K562 (cell line): ENCODE results near the gene SCN4A. TPM values are rescaled to one million over a fixed set of nuclear protein-coding genes. Genes with fewer than 3 reads are reported as not detected.
A peak's percentile ranks its signal among the peaks of the same experiment; 100 is the strongest.

ENCODE experiments used
- RCOR1 ChIP-seq, 2 experiments: IDR thresholded peaks; 2 replicates each; pipeline ENCODE4 v1.6.1; 2012; ENCODE audit warnings: low read depth in 2 of 2, low read length in 2 of 2, borderline replicate concordance in 1 of 2, improper control_type of control experiment in 1 of 2
- polyA plus RNA-seq, 8 experiments: library from polyadenylated mRNA; depleted of rRNA in 4 of 8; stranded (reverse) in 5 of 8; unstranded in 3 of 8; fragments of >200 nt; fragmentation: Nextera tagmentation in 2 of 8; fragmentation: Illumina TruSeq in 1 of 8; extraction: Ambion mirVana in 2 of 8; extraction: Trizol in 1 of 8; gene quantifications; 2 replicates each; pipeline versions ENCODE4 v1.2.1 to v1.2.3, GENCODE V29; 2011 to 2014; ENCODE audit warnings: inconsistent platforms in 1 of 8, missing spikeins in 1 of 8
- total RNA-seq, 7 experiments: library from RNA; depleted of rRNA in 6 of 7; stranded (reverse); fragments of >200 nt in 6 of 7; fragmentation: Illumina TruSeq in 2 of 7; extraction: Trizol in 2 of 7; gene quantifications; 2 replicates each; pipeline versions ENCODE4 v1.2.1 to v1.2.3, GENCODE V29; 2011 to 2021; ENCODE audit warnings: low replicate concordance in 1 of 7
- TF ChIP-seq, protein P1 (sequence below): fragments of 450-650 bp; IDR thresholded peaks from 2 replicates; pipeline ENCODE4 v1.6.1; 2017; ENCODE audit warnings: antibody characterized with exemption, mild to moderate bottlenecking
- TF ChIP-seq, protein P2 (sequence below): fragments of 450-650 bp; conservative IDR thresholded peaks from 2 replicates; pipeline ENCODE4 v1.6.1; 2016; ENCODE audit warnings: missing genetic modification characterization, low read depth, mild to moderate bottlenecking, control low read depth, missing compliant biosample characterization
- TF ChIP-seq, protein P3 (sequence below), 2 experiments: fragments of 450-650 bp; formaldehyde crosslinking in 1 of 2; IDR thresholded peaks; 2 replicates each; pipeline versions ENCODE4 v1.4.0 to v1.6.1; 2014 to 2020; ENCODE audit warnings: mild to moderate bottlenecking in 2 of 2, borderline replicate concordance in 1 of 2, low read depth in 1 of 2
- TF ChIP-seq, protein P4 (sequence below): fragments of 250-450 bp; sonication (Bioruptor Pico); IDR thresholded peaks from 2 replicates; pipeline ENCODE4 v1.4.0; 2020; ENCODE audit warnings: mild to moderate bottlenecking, moderate library complexity
- TF ChIP-seq, protein P5 (sequence below): fragments of 200-800 bp; sonication (Bioruptor generic); IDR thresholded peaks from 2 replicates; pipeline ENCODE4 v1.6.1; 2017; ENCODE audit warnings: missing genetic modification characterization, missing compliant biosample characterization

Gene SCN4A
- total and polyA plus RNA-seq, 9 of the 15 experiments (the other 6 are each of a cell fraction or from before 2014, with no cell fraction given), result 0.29 to 2.6 (median 1.4) TPM

DNA sequence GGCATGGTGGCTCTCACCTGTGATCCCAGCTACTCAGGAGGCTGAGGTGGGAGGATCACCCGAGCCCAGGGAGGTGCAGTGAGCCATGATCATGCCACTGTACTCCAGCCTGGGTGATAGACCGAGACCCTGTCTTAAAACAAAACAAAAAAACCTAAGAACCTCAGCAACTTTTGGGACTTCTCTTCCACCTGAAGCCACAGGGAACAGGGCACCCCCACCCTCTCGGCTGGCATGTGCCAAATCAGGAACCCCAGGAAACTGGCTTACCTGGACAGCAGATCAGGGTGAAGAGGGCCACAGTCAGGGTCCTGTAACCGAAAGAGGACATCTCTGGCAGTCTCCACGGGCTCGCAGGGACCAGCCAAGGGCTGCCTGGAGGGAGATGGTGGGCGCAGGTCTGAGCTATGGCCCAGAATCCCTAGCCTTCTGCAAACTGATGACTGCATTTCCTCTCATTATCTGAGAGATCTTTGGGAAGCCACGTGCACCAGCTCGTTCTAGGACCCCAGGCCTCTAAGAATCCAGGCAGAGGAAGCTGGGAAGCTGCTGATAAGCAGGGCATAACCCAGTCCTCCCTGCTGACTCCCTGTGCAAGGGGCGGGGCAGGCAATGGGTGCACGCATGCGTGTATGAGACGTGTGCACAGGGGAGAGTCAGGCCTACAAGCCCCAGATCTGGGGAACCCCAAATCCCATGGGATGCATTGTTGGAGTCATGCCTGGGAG is 33.8 kb upstream of the SCN4A start (continued):
- TF ChIP-seq RCOR1 (IDR thresholded peaks at IDR 0.05; ENCODE audit: borderline replicate concordance in 1 of 2, low read depth in 2 of 2, low read length in 2 of 2), result peak; percentile 17 to 87; a peak in 3 of 4 replicates
- TF ChIP-seq, protein P1, sequence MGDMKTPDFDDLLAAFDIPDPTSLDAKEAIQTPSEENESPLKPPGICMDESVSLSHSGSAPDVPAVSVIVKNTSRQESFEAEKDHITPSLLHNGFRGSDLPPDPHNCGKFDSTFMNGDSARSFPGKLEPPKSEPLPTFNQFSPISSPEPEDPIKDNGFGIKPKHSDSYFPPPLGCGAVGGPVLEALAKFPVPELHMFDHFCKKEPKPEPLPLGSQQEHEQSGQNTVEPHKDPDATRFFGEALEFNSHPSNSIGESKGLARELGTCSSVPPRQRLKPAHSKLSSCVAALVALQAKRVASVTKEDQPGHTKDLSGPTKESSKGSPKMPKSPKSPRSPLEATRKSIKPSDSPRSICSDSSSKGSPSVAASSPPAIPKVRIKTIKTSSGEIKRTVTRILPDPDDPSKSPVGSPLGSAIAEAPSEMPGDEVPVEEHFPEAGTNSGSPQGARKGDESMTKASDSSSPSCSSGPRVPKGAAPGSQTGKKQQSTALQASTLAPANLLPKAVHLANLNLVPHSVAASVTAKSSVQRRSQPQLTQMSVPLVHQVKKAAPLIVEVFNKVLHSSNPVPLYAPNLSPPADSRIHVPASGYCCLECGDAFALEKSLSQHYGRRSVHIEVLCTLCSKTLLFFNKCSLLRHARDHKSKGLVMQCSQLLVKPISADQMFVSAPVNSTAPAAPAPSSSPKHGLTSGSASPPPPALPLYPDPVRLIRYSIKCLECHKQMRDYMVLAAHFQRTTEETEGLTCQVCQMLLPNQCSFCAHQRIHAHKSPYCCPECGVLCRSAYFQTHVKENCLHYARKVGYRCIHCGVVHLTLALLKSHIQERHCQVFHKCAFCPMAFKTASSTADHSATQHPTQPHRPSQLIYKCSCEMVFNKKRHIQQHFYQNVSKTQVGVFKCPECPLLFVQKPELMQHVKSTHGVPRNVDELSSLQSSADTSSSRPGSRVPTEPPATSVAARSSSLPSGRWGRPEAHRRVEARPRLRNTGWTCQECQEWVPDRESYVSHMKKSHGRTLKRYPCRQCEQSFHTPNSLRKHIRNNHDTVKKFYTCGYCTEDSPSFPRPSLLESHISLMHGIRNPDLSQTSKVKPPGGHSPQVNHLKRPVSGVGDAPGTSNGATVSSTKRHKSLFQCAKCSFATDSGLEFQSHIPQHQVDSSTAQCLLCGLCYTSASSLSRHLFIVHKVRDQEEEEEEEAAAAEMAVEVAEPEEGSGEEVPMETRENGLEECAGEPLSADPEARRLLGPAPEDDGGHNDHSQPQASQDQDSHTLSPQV, result peak; percentile 95
- TF ChIP-seq, protein P2, sequence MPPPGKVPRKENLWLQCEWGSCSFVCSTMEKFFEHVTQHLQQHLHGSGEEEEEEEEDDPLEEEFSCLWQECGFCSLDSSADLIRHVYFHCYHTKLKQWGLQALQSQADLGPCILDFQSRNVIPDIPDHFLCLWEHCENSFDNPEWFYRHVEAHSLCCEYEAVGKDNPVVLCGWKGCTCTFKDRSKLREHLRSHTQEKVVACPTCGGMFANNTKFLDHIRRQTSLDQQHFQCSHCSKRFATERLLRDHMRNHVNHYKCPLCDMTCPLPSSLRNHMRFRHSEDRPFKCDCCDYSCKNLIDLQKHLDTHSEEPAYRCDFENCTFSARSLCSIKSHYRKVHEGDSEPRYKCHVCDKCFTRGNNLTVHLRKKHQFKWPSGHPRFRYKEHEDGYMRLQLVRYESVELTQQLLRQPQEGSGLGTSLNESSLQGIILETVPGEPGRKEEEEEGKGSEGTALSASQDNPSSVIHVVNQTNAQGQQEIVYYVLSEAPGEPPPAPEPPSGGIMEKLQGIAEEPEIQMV, result no peak
- TF ChIP-seq, protein P3, sequence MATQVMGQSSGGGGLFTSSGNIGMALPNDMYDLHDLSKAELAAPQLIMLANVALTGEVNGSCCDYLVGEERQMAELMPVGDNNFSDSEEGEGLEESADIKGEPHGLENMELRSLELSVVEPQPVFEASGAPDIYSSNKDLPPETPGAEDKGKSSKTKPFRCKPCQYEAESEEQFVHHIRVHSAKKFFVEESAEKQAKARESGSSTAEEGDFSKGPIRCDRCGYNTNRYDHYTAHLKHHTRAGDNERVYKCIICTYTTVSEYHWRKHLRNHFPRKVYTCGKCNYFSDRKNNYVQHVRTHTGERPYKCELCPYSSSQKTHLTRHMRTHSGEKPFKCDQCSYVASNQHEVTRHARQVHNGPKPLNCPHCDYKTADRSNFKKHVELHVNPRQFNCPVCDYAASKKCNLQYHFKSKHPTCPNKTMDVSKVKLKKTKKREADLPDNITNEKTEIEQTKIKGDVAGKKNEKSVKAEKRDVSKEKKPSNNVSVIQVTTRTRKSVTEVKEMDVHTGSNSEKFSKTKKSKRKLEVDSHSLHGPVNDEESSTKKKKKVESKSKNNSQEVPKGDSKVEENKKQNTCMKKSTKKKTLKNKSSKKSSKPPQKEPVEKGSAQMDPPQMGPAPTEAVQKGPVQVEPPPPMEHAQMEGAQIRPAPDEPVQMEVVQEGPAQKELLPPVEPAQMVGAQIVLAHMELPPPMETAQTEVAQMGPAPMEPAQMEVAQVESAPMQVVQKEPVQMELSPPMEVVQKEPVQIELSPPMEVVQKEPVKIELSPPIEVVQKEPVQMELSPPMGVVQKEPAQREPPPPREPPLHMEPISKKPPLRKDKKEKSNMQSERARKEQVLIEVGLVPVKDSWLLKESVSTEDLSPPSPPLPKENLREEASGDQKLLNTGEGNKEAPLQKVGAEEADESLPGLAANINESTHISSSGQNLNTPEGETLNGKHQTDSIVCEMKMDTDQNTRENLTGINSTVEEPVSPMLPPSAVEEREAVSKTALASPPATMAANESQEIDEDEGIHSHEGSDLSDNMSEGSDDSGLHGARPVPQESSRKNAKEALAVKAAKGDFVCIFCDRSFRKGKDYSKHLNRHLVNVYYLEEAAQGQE (IDR thresholded peaks at IDR 0.05; ENCODE audit: borderline replicate concordance), result no peak
- TF ChIP-seq, protein P3 (CRISPR knock-in tag; IDR thresholded peaks at IDR 0.05; ENCODE audit: low read depth), result no peak
- TF ChIP-seq, protein P4, sequence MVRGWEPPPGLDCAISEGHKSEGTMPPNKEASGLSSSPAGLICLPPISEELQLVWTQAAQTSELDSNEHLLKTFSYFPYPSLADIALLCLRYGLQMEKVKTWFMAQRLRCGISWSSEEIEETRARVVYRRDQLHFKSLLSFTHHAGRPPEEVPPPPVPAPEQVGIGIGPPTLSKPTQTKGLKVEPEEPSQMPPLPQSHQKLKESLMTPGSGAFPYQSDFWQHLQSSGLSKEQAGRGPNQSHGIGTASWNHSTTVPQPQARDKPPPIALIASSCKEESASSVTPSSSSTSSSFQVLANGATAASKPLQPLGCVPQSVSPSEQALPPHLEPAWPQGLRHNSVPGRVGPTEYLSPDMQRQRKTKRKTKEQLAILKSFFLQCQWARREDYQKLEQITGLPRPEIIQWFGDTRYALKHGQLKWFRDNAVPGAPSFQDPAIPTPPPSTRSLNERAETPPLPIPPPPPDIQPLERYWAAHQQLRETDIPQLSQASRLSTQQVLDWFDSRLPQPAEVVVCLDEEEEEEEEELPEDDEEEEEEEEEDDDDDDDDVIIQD (CRISPR knock-in tag), result no peak
- TF ChIP-seq, protein P5, sequence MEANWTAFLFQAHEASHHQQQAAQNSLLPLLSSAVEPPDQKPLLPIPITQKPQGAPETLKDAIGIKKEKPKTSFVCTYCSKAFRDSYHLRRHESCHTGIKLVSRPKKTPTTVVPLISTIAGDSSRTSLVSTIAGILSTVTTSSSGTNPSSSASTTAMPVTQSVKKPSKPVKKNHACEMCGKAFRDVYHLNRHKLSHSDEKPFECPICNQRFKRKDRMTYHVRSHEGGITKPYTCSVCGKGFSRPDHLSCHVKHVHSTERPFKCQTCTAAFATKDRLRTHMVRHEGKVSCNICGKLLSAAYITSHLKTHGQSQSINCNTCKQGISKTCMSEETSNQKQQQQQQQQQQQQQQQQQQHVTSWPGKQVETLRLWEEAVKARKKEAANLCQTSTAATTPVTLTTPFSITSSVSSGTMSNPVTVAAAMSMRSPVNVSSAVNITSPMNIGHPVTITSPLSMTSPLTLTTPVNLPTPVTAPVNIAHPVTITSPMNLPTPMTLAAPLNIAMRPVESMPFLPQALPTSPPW (CRISPR knock-in tag), result peak; percentile 82
